ENCODE data around the gene C22orf15. TPM values are rescaled to one million over a fixed set of nuclear protein-coding genes. Genes with fewer than 3 reads are reported as not detected.

C22orf15 gene, protein sequence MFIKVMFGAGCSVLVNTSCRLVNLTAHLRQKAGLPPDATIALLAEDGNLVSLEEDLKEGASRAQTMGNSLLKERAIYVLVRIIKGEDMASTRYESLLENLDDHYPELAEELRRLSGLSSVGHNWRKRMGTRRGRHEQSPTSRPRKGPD
- total RNA-seq (under 1 TPM in 3 of 9 donors, not detected in 6; 0.11 to 0.26 (median 0.14) TPM), polyA plus RNA-seq (under 1 TPM in 2 of 3 donors, not detected in 1; 0.24 to 0.80 TPM)
- long read RNA-seq, donor 1, partial matches to known transcripts, result 42 of 308 reads
- long read RNA-seq, donor 1, other reads (novel, unspliced or antisense), result 266 of 308 reads
- long read RNA-seq, donor 2, partial matches to known transcripts, result 12 of 158 reads
- long read RNA-seq, donor 2, other reads (novel, unspliced or antisense), result 146 of 158 reads
- long read RNA-seq, donor 3, result 0 reads
- long read RNA-seq, donor 4, result 0 reads
- long read RNA-seq, donor 5, partial matches to known transcripts, result 0 of 1 reads
- long read RNA-seq, donor 5, other reads (novel, unspliced or antisense), result 0 of 1 reads
- long read RNA-seq, donor 6, result 0 reads
- long read RNA-seq, donor 7, result 0 reads
- long read RNA-seq, donor 8, result 0 reads
- long read RNA-seq, donor 9, result 0 reads
- long read RNA-seq, donor 10, result 0 reads

DNA sequence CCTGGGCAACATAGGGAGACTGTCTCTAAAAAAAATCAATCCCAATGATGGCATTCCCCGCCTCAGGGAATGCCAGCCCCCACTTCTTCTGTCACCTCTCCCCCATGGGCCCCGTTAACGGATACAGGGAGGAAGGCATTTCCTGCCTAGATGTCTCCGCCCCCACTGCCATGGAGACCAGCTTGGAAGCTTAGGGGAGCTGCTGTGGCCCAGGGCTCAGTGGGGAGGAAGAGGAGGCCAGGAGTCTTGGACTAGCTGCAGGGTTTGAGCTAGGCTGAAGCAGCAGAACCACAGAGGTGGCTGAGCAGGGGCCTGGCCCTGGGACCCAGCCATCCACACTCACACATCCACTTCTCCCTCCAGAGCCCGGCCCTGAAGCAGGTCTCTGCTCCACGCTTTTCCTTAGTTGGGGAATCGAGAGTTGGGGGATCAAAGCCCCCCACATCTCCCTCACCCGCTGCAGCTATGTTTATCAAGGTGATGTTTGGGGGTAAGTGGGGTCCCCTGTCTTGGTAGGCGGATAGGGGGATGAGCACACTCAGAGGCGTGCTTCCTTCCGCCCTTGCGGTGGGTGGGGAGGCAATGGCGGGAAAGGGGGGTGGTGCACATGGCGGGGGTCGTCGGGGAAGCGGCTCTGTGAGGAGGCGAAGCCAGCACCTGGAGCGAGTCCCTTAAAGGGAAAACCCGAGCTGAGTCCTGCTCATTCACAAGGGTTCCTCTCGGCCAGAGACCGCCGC, at the start of gene C22orf15:
TSS of gene C22orf15 (plus strand) at position 149 of the 737 bp plus-strand sequence. CDS start at position 466, 317 bp downstream.
- DNase-seq, result no peak
- Histone ChIP-seq H3K9me3 (replicated peaks in 1 of 3) (no peaks in the 10 kb centered on the region), H3K27me3 (no peaks in the 10 kb centered on the region), H3K27ac (no peak within 1 kb of the TSS), H3K4me3 (no peak within 1 kb of the TSS), H3K36me3 (replicated peaks in 1 of 2) (no peaks in the 10 kb centered on the region), H3K4me1 (replicated peaks in 1 of 2) (peaks cover 0 to 26% of the 10 kb centered on the region in 2 donors)
- intact Hi-C loops (cut with DNase I), result loop anchor here in 1 of 2 donors (10.0 kb wide), 1 partner anchor 138 kb away; no protein-coding TSS in a partner anchor
- no peak for TF ChIP-seq POLR2A (IDR thresholded peaks at IDR 0.05)
- TF ChIP-seq, protein P1, sequence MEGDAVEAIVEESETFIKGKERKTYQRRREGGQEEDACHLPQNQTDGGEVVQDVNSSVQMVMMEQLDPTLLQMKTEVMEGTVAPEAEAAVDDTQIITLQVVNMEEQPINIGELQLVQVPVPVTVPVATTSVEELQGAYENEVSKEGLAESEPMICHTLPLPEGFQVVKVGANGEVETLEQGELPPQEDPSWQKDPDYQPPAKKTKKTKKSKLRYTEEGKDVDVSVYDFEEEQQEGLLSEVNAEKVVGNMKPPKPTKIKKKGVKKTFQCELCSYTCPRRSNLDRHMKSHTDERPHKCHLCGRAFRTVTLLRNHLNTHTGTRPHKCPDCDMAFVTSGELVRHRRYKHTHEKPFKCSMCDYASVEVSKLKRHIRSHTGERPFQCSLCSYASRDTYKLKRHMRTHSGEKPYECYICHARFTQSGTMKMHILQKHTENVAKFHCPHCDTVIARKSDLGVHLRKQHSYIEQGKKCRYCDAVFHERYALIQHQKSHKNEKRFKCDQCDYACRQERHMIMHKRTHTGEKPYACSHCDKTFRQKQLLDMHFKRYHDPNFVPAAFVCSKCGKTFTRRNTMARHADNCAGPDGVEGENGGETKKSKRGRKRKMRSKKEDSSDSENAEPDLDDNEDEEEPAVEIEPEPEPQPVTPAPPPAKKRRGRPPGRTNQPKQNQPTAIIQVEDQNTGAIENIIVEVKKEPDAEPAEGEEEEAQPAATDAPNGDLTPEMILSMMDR (IDR thresholded peaks at IDR 0.05), result no peak
- 52 to 69% (median 58%) methylated on average over 14 to 23 of the region's 23 CpGs for WGBS, 4 donors

DNA sequence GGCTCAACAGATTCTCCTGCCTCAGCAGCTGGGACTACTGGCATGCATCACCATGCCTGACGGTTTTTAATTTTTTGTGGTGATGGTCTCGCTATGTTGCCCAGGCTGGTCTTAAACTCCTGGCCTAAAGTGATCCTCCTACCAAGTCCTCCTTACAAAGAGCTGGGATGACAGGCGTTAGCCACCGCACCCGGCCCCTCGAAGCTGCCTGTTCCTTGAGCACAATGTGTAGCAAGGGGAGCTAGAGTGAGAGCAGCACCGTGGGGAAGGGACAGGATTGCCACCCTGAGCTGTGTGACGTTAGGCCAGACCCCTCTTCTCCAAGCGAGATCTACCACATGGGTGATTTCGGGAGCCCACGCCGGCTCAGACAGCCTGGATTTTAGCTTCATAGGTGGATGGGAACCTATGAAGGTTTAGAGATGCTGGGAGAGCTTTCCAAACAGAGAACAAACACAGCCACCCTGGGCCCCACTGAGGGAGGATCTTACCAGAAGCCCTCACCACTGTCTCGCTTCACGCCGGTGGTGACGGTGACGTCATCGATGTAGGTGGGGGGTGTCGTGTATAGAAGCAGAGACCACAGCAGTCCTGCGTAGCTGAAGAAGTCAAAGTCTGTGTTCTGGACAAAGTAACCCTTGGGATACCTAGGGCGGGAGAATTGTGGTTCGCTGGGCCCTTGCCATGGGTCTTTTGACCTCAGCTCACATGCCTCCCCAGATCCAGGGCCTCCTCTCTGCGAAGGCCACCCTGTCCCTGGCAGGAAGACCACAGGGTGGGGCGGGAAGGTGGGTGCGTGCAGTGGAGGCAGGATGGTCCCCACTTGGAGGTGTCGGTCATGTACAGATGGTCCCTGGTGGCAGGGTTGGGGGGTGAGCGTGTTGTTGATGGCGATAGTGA, 48.8 kb upstream of the C22orf15 start:
- DNase-seq, result no peak
- H3K36me3 ChIP-seq (replicated peaks in 1 of 2), result peaks cover 0 to 49% of the 10 kb centered on the region in 2 donors

DNA sequence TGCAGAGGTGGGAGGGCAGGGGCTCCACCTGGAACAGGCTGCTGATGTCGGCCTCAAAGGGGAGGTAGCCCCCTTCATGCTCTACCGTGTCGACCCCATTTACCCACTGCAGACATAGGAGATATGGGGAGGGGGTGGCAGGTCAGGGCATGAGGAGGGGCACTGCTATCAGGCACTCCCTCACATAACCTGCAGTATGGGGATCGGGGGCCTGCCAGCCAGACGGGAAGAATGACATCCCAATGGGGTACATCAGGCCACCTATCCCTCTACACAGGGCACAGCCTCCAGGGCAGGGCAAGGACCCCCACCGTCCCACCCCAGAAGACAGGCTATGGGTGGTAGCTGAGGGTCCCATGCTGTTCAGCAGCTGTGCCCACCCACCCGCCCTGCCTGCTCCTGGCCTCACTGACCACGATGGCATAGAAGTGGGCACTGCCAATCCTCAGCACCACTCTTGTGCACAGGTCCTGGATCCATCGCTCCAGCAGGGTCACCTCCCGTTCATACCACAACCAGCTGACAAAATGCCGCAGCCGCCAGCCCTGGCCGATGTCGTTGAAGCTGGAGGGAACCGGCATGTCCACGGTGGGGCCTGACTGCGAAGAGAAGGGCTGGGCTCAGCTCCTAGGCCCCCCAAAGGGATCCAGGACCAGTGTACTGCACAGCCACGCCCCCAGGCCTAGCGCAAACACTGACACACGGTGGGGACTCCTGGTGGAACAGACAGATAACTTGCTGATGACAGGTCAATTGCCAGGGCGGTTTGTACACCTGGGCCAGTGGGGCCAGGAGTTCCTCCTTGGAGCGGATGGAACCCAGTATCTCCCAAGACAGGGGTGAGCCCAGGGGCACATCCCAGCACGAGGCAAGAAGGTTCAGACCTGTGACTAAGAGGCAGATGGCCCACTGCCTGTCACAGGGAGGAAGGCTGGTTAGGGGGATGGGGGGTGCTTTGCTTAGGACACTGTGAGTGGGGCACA, 47.9 kb upstream of the C22orf15 start:
- Histone ChIP-seq H3K27me3 (no peaks in the 10 kb centered on the region), H3K36me3 (replicated peaks in 1 of 2) (peaks cover 0 to 39% of the 10 kb centered on the region in 2 donors), H3K4me3 (no peak overlapping the region), H3K9me3 (replicated peaks in 1 of 3) (no peaks in the 10 kb centered on the region), H3K4me1 (replicated peaks in 1 of 2) (peaks cover 7 to 18% of the 10 kb centered on the region in 2 donors), H3K27ac (peak overlapping the region in 1 of 5 donors; percentile 76)
- TF ChIP-seq, protein P1 (IDR thresholded peaks at IDR 0.05), result no peak
- no peak for TF ChIP-seq POLR2A (IDR thresholded peaks at IDR 0.05)
- WGBS, 4 donors, result 85 to 88% (median 88%) methylated on average over 15 to 23 of the region's 23 CpGs
- intact Hi-C loops (cut with DNase I), result no loop called here
- peak in 1 of 7 donors; percentile 7 for DNase-seq

More for the DNA sequence above, 48.8 kb upstream of the C22orf15 start:
- no peak overlapping the region for H3K4me3 ChIP-seq
- H3K27ac ChIP-seq, result no peak overlapping the region
- no peaks in the 10 kb centered on the region for H3K9me3 ChIP-seq (replicated peaks in 1 of 3)
- TF ChIP-seq, protein P1 (IDR thresholded peaks at IDR 0.05), result no peak
- TF ChIP-seq POLR2A (IDR thresholded peaks at IDR 0.05), result no peak
- intact Hi-C loops (cut with DNase I), result no loop called here
- 89 to 95% (median 91%) methylated on average over 17 to 28 of the region's 28 CpGs for WGBS, 4 donors
- H3K27me3 ChIP-seq, result no peaks in the 10 kb centered on the region
- peaks cover 7 to 18% of the 10 kb centered on the region in 2 donors for H3K4me1 ChIP-seq (replicated peaks in 1 of 2)
